OCI-LY1 (cell line): ENCODE results near the gene B3GAT1.

Experiments
- EZH2 ChIP-seq: fragments of 200-600 bp; sonication (generic), shearing (Covaris generic); IDR thresholded peaks from 2 replicates; pipeline ENCODE4 v1.8.0; 2017; ENCODE audit warnings: borderline replicate concordance, mixed run types, mild to moderate bottlenecking, antibody characterized with exemption, low read length, moderate library complexity, mixed read lengths
- TF ChIP-seq, protein P1 (sequence below): fragments of 200-600 bp; sonication (generic), shearing (Covaris generic); IDR thresholded peaks from 2 replicates; pipeline ENCODE4 v1.5.1; 2017; ENCODE audit warnings: mild to moderate bottlenecking, antibody characterized with exemption, low read length, moderate library complexity, mixed read lengths

DNA sequence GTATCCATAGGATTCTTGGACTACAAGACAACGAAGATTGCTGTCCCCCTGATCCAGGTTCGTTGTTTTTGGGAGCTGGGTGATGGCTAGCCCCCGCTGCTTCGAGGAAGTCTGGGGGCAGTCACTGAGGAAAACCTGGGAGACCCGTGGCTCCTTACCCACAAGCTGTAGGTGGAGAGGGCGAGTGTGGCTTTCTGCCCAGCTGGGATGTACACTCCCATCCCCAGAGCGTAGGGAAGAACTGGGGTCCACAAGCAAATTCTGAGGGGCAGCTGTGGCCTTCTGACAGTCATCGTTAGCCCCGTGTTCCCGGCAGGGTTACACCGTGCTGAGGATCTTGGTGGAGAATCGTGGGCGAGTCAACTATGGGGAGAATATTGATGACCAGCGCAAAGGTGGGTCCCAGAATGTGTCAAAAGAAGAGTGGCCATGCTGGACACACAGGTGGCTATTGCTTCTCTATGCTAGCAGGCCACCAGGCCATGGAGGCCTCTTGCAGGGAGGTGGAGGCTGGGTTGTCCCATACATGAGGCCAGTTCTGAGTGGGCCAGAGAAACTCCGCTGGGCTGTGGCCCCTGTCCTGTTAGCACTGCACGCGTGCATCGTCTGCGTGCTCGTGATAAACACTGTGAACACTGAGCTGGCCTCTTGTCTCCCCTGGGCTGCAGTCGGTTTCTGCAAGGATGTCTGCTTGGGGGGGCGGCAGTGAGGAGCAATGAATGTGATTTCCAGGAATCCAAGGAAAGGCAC, 40.4 kb downstream of the B3GAT1 start:
- TF ChIP-seq, protein P1, sequence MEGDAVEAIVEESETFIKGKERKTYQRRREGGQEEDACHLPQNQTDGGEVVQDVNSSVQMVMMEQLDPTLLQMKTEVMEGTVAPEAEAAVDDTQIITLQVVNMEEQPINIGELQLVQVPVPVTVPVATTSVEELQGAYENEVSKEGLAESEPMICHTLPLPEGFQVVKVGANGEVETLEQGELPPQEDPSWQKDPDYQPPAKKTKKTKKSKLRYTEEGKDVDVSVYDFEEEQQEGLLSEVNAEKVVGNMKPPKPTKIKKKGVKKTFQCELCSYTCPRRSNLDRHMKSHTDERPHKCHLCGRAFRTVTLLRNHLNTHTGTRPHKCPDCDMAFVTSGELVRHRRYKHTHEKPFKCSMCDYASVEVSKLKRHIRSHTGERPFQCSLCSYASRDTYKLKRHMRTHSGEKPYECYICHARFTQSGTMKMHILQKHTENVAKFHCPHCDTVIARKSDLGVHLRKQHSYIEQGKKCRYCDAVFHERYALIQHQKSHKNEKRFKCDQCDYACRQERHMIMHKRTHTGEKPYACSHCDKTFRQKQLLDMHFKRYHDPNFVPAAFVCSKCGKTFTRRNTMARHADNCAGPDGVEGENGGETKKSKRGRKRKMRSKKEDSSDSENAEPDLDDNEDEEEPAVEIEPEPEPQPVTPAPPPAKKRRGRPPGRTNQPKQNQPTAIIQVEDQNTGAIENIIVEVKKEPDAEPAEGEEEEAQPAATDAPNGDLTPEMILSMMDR: no peak
- no peak for TF ChIP-seq EZH2
